HG03097 (cell line): ENCODE results near the gene HSPA1L.
A peak's percentile ranks its signal among the peaks of the same experiment; 100 is the strongest.
"Not testable (repeated sequence)": the region's sequence is repeated elsewhere in the genome, so short reads cannot be mapped to it uniquely, and the experiment has no call there.

Experiments used
- ATAC-seq: cut with Tn5 transposase; IDR thresholded peaks from one replicate; pipeline ENCODE4 v1.9.1; 2021; ENCODE audit not compliant: unreplicated experiment, low FRiP score

HSPA1L gene

GRCh38 chr6:31817133-31817928, 2.2 kb upstream of the HSPA1L start:
- not testable (repeated sequence) for ATAC-seq

DNA sequence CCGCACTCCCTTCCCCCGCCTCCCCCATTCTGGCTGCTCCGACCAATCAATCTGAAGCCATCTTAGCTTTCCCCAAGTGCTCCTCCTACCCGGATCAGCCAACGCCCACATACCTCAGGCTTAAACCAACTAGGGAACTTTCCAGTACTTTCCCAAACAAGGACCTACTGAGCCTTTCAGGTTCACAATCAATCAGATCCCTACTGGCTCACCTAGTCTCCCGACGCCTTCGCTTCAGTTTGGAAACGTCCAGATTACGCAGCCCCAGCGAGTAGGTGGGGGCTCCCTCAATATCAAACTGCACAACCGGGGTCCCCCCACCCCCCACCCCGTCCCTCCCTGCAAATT, 432 bp downstream of the HSPA1L start:
- no peak for ATAC-seq

- ATAC-seq, result no peak
Observed at GRCh38 chr6:31813465-31813849, 1.6 kb downstream of the HSPA1L start.

- ATAC-seq, result no peak
Observed at GRCh38 chr6:31811645-31812044, 3.4 kb downstream of the HSPA1L start.

DNA sequence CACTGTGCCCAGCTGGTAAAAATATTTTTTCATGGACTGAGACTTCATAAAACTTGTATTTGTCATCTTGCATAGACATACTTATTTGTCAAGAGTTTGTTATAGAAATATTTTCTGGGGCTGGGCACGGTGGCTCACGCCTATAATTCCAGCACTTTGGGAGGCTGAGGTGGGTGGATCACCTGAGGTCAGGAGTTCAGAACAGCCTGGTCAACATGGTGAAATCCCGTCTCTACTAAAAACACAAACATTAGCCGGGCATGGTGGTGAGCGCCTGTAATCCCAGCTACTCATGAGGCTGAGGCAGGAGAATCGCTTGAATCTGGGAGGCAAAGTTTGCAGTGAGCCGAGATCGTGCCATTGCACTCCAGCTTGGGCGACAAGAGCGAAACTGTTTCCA, 6.5 kb downstream of the HSPA1L start:
- not testable (repeated sequence) for ATAC-seq

DNA sequence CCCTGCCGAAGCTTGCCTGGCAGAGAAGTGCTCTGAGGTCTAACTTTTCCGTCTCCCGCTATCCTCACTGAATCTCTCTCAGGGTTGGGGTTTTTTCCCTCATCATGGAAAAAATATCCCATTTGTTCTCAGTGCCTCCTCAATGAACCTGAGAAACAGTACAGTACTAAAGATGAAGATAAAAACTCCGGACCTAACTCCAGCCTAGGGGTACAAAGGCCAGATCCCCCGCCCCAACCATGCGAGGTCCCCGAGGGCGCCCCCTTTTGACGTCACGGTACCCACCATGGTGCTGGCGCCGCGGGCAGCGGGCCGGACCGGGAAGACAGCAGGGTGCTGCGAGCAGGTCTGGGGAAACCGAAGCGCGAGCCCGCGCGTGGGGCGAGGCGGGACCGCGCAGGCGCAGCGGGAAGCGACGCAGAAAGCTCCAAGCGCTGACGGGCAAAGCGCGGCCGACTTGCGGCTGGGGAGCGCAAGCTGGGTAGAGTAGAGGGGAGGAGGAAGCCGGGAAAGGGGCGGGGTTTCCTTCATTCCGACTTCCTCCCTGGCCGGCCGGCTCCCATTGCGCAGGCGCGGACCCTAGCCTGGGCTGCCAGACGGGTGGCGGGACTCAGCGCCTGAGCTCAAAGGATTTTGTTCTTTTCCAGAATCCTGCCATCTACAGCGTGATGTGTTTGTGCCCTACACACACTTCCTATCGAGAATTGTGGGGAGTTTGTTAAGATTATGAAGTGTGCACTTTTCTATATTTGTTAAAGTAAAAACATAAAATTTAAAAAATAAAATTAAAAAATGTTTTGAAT, 8.4 kb downstream of the HSPA1L start, which contains the start of gene LSM2:
Gene LSM2 (minus strand): TSS at position 497 of the 803 bp plus-strand sequence. CDS start 209 bp downstream, at position 288.
- ATAC-seq, result peak; percentile 89

DNA sequence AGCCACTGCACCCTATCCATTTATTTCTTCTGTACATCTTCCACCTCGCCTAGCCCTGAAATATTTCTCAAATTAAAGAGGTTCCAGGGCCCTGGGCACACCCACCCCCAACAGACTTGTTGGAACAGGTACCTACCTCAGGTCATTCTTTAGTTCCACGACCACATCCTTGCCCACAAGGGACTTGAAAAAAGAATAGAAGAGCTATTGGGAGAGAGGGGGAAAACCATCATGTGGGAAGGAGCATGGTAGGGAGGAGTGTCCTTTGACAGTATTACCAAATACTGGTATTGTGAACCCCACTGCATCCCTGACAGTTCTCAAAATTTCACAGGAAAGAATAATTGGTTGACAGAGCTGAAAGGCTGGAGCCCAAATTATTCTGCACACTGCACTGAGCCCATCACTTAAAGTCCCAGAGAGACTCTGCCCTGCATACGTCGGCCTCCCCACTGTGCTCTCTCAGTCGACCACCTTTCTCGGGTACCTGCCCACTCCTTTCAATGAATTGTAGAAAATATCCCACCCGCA, 9.1 kb downstream of the HSPA1L start:
- ATAC-seq, result peak; percentile 13

DNA sequence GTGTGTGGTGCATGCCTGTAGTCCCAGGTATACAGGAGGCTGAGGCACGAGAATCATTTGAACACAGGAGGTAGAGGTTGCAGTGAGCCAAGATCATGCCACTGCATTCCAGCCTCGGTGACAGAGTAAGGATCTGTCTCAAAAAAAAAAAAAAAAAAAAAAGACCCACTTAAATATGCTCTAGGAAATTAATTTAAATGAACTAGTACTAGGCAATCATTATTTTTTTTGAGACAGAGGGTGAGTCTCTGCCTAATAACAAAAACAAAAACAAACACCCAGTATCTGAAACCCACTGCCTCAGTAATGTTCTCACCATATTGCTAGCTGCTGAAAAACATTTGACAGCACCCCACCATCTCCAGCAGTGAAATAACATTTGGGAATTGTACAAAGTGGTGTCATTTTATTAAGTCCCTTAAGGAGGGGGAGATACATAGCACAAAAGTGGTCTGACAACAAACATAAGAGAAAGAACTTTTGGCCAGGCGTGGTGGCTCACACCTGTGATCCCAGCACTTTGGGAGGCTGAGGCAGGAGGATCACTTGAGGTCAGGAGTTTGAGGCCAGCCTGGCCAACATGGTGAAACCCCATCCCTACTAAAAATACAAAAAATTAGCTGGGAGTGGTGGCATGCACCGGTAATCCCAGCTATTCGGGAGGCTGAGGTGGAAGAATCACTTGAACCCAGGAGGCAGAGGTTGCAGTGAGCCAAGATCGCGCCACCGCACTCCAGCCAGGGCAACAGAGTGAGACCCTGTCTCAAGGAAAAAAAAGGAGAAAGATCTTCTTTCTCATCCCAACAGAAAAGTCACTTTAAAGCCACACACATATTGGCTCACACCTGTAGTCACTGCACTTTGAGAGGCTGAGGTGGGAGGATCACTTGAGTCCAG, 13.8 kb downstream of the HSPA1L start:
- not testable (repeated sequence) for ATAC-seq

GRCh38 chr6:31799781-31800180, 15.3 kb downstream of the HSPA1L start:
- ATAC-seq, result no peak

DNA sequence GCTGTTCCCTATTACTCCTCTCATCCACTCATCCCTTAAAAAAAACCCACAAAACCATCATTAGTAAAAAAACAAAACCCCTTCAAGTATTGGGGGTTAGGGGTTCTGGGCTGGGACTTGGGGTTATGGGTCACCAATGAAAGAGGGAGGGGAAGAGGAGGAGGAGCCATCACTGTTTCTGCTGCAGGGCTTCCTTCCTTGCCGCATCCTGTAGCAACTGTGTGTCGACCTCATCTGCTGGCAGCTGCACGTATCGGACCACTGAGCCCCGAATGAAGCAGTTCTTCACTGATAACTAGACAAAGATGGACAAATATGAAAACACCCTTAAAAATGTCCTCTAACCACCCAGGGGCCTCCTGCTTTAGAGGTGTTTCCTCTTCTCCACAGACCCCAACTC, 17.5 kb downstream of the HSPA1L start:
- no peak for ATAC-seq

DNA sequence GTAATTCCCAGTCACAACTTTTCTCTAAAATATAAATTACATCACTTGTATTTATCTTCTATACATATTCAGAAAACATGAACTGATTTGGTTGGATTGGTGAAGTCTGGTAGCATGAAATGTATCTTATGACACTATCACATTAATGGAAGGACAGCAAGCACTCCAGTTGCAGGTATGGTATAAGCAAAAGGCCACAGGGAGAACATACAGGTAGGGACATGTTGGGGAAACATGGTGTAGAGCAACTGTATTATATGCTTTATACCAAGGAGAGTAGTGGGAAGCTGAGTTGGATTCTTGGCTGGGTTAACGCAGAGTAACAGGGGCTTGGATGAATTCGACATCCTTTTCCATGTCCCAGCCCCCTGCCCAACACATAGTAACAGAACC, 18.1 kb downstream of the HSPA1L start:
- no peak for ATAC-seq

- ATAC-seq, result peak; percentile 61
Observed at GRCh38 chr6:31795616-31796298, 19.3 kb downstream of the HSPA1L start, which contains the start of gene VARS1. VARS1 (minus strand) TSS chr6:31795752; CDS start chr6:31795217, 535 bp downstream.

DNA sequence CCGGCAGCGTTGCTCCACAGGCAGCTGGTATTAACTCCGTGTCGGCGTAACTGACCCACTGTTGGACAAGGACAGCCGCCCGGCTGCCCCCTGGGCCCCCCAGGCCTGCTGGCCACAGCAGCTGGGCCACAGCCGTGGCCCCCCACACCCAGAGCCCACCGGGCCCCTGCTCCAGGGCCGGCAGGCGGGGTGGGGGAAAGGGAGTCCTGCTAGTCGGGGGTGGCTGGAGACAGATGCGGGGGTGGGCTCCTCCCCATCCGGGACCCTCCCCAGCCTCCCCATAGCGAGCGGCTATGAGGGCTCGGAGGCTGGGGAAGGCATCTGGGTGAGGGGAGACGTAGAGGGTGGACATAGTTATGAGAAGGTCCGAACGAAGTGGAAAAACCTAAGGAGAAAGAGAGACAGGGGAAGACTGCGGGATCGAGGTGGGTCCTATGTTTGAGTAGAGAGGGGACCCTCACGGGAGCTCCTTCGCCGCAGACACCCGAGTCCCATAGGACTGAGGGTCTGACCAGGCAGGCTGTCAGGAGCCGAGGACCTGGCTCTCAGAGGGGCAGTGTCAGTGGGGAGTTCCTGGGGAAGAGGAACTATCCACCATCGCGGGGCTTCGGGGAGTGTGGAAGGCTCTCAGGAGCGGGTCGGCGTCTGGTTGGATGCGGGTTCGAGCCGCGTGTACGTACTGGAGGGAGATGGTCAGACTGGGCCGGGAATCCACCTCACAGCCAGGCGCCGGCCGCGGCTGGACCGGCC, 20.0 kb downstream of the HSPA1L start:
- ATAC-seq, result peak; percentile 13

GRCh38 chr6:31794294-31794865, 20.7 kb downstream of the HSPA1L start:
- ATAC-seq, result no peak

- not testable (repeated sequence) for ATAC-seq
Observed at GRCh38 chr6:31793927-31794245, 21.2 kb downstream of the HSPA1L start.

- ATAC-seq, result no peak
Observed at GRCh38 chr6:31792761-31793171, 22.3 kb downstream of the HSPA1L start.

DNA sequence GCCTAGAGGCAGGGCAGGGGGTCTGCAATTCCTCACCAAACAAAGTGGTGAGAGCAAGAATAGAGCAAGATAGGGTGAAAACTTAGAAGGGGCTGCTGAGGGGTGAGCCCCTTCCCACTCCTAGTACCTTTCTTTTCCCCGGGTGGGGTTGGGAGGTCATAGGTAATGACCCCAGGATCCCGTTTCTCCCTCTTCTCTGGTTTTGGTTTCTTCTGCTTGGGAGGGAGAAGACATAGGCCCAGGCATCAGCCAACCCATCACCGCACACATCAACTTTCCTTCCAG, 23.1 kb downstream of the HSPA1L start:
- no peak for ATAC-seq

GRCh38 chr6:31791324-31792089, 23.6 kb downstream of the HSPA1L start:
- ATAC-seq, result no peak
